ENCODE data around the gene KNSTRN. TPM values are rescaled to one million over a fixed set of nuclear protein-coding genes. Genes with fewer than 3 reads are reported as not detected.
A peak's percentile ranks its signal among the peaks of the same experiment; 100 is the strongest.

KNSTRN gene
- total RNA-seq, 3 donors from 2014 or later (not counting 1 experiment from before 2014, with no cell fraction given) = 5.4 to 7.6 (median 5.6) TPM

DNA sequence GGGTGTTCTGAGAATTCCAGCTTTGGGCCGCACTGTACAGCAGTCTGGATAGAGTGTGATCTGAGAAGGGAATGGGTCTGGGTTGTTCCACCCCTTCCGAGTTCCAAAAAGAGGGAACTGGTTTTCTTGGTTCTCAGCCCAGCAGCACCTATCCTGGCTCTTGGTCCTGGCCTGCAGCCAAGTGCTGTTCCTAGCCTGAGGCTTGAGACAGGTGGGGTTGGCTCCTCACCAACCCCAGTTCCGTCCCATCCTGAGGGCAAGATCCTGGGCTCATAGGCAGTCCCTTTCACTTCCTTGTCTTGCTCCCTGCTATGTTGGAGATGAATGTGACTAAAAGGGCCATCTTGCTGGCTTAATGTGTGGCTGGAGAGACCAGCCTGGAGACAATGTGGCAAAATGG lies 38.3 kb downstream of the KNSTRN start:
- Histone ChIP-seq H3K27ac (ENCODE audit: low read length) (no peak overlapping the region), H3K9me3 (ENCODE audit: control insufficient read depth, insufficient read depth, low read length) (no peaks in the 10 kb centered on the region), H3K4me3 (ENCODE audit: low read length) (no peak overlapping the region), H3K27me3 (ENCODE audit: control insufficient read depth, insufficient read depth, low read length) (no peaks in the 10 kb centered on the region), H3K36me3 (ENCODE audit: control insufficient read depth, insufficient read depth, low read length) (peaks cover 20% of the 10 kb centered on the region), H3K4me1 (ENCODE audit: control insufficient read depth, insufficient read depth, low read length) (peaks cover 6% of the 10 kb centered on the region)
- Mint-ChIP-seq H3K27me3 (ENCODE audit: low read depth in 2 of 2) (no peaks in the 10 kb centered on the region), H3K4me1 (no peaks in the 10 kb centered on the region), H3K9me3 (no peaks in the 10 kb centered on the region), H3K36me3 (no peaks in the 10 kb centered on the region), H3K27ac (no peak overlapping the region), H3K4me3 (no peak overlapping the region)
- intact Hi-C loops (cut with micrococcal nuclease) = loop anchor here (1.0 kb wide), 3 partner anchors 52 to 203 kb away; no protein-coding TSS in a partner anchor
- TF ChIP-seq CTCF (IDR thresholded peaks at IDR 0.05) = no peak
- WGBS (ENCODE audit: insufficient coverage) = 91% methylated on average over 3 of the region's 3 CpGs
- DNase-seq (no peak), ATAC-seq (no peak)

- Mint-ChIP-seq H3K27me3 (ENCODE audit: low read depth in 2 of 2) (no peaks in the 10 kb centered on the region), H3K9me3 (no peaks in the 10 kb centered on the region)
- 27% methylated on average over 31 of the region's 31 CpGs for WGBS (ENCODE audit: insufficient coverage)
Measured at GRCh38 chr15:40421246-40422157, 39.0 kb downstream of the KNSTRN start.

DNA sequence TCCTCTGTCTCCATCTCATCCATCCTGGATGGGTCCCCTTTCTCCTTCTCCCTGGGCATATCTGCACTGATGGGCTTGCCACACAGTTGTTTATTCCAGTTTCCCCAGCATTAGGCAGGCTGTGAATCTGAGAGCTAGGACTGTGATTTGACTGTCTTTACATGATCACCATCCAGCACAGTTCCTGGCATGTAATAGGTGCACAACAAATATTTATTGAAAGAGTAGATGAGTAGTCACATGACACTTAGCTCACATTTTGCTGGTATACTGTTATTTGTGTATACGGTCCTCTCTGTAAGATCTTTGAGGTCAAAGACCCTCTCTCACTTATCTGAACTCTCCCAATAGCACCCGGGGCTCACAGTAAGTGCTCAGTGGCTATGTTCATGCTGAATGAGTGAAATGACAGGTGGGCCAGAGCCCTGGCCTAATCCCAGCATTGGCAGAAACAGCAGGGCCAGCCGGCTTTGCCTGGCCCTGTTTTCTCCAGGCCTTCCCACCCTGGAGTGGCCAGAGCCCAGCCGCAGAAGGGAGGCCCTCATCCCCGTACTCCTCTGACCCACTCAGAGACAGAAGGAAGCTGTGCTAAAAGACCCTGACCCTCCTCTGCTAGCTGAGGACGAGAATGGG lies 42.1 kb downstream of the KNSTRN start:
- Mint-ChIP-seq H3K4me1 (no peaks in the 10 kb centered on the region), H3K9me3 (no peaks in the 10 kb centered on the region), H3K36me3 (no peaks in the 10 kb centered on the region), H3K27me3 (ENCODE audit: low read depth in 2 of 2) (no peaks in the 10 kb centered on the region), H3K27ac (no peak overlapping the region), H3K4me3 (no peak overlapping the region)
- intact Hi-C loops (cut with micrococcal nuclease) = no loop called here
- peaks cover 6% of the 10 kb centered on the region for H3K4me1 ChIP-seq (ENCODE audit: control insufficient read depth, insufficient read depth, low read length)
- H3K4me3 ChIP-seq (ENCODE audit: low read length) = no peak overlapping the region
- H3K27me3 ChIP-seq (ENCODE audit: control insufficient read depth, insufficient read depth, low read length) = no peaks in the 10 kb centered on the region
- 97% methylated on average over 6 of the region's 6 CpGs for WGBS (ENCODE audit: insufficient coverage)
- no peak overlapping the region for H3K27ac ChIP-seq (ENCODE audit: low read length)
- H3K9me3 ChIP-seq (ENCODE audit: control insufficient read depth, insufficient read depth, low read length) = no peaks in the 10 kb centered on the region
- no peak for TF ChIP-seq CTCF (IDR thresholded peaks at IDR 0.05)
- ATAC-seq = no peak
- DNase-seq = no peak
- H3K36me3 ChIP-seq (ENCODE audit: control insufficient read depth, insufficient read depth, low read length) = peaks cover 5% of the 10 kb centered on the region

More at GRCh38 chr15:40421246-40422157, 39.0 kb downstream of the KNSTRN start:
- H3K27ac Mint-ChIP-seq = no peak overlapping the region
- H3K4me3 ChIP-seq (ENCODE audit: low read length) = no peak overlapping the region
- H3K4me1 Mint-ChIP-seq = no peaks in the 10 kb centered on the region
- H3K4me3 Mint-ChIP-seq = no peak overlapping the region
- DNase-seq (peak; percentile 73 to 85), ATAC-seq (peak; percentile 93 to 100 (median 98))
- H3K27ac ChIP-seq (ENCODE audit: low read length) = no peak overlapping the region
- intact Hi-C loops (cut with micrococcal nuclease) = loop anchor here (1.0 kb wide), 4 partner anchors 53 to 204 kb away; no protein-coding TSS in a partner anchor
- no peaks in the 10 kb centered on the region for H3K36me3 Mint-ChIP-seq
- H3K9me3 ChIP-seq (ENCODE audit: control insufficient read depth, insufficient read depth, low read length) = no peaks in the 10 kb centered on the region
- H3K4me1 ChIP-seq (ENCODE audit: control insufficient read depth, insufficient read depth, low read length) = peaks cover 6% of the 10 kb centered on the region
- TF ChIP-seq CTCF (IDR thresholded peaks at IDR 0.05) = peak; percentile 86
- peaks cover 13% of the 10 kb centered on the region for H3K36me3 ChIP-seq (ENCODE audit: control insufficient read depth, insufficient read depth, low read length)
- no peaks in the 10 kb centered on the region for H3K27me3 ChIP-seq (ENCODE audit: control insufficient read depth, insufficient read depth, low read length)
